HL-60 (cell line): Measurements from ENCODE around the gene ZNF26.

Experiments
- DNase-seq, 2 experiments: peaks; one replicate each; pipeline ENCODE4 v3.0.0-alpha.2; 2010 to 2020; ENCODE audit warnings: low read depth in 1 of 2, low spot score in 1 of 2
- H3K27ac ChIP-seq: fragments of 250-450 bp; sonication (Bioruptor Pico); replicated peaks from 2 replicates; pipeline ENCODE4 v1.5.1; 2020; ENCODE audit warnings: mild to moderate bottlenecking, moderate library complexity
- H3K27me3 ChIP-seq: fragments of 250-450 bp; sonication (Bioruptor Pico); 2 replicates; pipeline ENCODE4 v1.5.1; 2021; ENCODE audit warnings: mild to moderate bottlenecking, moderate library complexity; ENCODE audit not compliant: insufficient read depth, poor library complexity, severe bottlenecking
- H3K4me3 ChIP-seq: replicated peaks from 2 replicates; pipeline ENCODE4 v1.5.1; 2011; ENCODE audit warnings: mild to moderate bottlenecking, control low read depth, low read length; ENCODE audit not compliant: insufficient read depth
- GABPA ChIP-seq: IDR thresholded peaks from 2 replicates; pipeline ENCODE4 v1.6.1; 2012; ENCODE audit warnings: low read depth
- POLR2AphosphoS5 ChIP-seq: IDR thresholded peaks from 2 replicates; pipeline ENCODE4 v1.6.1; 2012; ENCODE audit warnings: low read depth
- SPI1 ChIP-seq: IDR thresholded peaks from 2 replicates; pipeline ENCODE4 v1.6.1; 2012; ENCODE audit warnings: low read depth, mild to moderate bottlenecking, borderline replicate concordance
- TF ChIP-seq, protein P1 (sequence below): IDR thresholded peaks from 2 replicates; pipeline ENCODE4 v1.6.1; 2012; ENCODE audit warnings: low read depth; ENCODE audit not compliant: insufficient replicate concordance
- TF ChIP-seq, protein P2 (sequence below): IDR thresholded peaks from one replicate; pipeline ENCODE4 v1.5.1; 2011; ENCODE audit warnings: low read length, control low read depth, inconsistent platforms; ENCODE audit not compliant: insufficient read depth

The ZNF26 gene

DNA sequence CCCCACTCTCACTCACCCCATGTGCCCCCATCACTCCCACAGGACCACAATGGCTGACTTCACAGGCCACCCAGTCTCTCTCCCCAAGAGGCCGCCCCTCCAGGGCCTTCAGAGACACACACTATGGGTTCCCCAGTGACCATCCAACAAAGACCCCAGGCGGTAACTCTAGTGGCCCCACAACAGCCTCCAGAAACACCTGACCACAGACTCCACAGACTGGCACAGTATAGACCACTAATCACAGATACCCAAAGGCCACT is 33.1 kb upstream of the ZNF26 start:
- no peak overlapping the region for H3K4me3 ChIP-seq
- no peaks in the 10 kb centered on the region for H3K27me3 ChIP-seq
- no peak for DNase-seq
- TF ChIP-seq, protein P1, sequence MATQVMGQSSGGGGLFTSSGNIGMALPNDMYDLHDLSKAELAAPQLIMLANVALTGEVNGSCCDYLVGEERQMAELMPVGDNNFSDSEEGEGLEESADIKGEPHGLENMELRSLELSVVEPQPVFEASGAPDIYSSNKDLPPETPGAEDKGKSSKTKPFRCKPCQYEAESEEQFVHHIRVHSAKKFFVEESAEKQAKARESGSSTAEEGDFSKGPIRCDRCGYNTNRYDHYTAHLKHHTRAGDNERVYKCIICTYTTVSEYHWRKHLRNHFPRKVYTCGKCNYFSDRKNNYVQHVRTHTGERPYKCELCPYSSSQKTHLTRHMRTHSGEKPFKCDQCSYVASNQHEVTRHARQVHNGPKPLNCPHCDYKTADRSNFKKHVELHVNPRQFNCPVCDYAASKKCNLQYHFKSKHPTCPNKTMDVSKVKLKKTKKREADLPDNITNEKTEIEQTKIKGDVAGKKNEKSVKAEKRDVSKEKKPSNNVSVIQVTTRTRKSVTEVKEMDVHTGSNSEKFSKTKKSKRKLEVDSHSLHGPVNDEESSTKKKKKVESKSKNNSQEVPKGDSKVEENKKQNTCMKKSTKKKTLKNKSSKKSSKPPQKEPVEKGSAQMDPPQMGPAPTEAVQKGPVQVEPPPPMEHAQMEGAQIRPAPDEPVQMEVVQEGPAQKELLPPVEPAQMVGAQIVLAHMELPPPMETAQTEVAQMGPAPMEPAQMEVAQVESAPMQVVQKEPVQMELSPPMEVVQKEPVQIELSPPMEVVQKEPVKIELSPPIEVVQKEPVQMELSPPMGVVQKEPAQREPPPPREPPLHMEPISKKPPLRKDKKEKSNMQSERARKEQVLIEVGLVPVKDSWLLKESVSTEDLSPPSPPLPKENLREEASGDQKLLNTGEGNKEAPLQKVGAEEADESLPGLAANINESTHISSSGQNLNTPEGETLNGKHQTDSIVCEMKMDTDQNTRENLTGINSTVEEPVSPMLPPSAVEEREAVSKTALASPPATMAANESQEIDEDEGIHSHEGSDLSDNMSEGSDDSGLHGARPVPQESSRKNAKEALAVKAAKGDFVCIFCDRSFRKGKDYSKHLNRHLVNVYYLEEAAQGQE = no peak
- TF ChIP-seq, protein P2, sequence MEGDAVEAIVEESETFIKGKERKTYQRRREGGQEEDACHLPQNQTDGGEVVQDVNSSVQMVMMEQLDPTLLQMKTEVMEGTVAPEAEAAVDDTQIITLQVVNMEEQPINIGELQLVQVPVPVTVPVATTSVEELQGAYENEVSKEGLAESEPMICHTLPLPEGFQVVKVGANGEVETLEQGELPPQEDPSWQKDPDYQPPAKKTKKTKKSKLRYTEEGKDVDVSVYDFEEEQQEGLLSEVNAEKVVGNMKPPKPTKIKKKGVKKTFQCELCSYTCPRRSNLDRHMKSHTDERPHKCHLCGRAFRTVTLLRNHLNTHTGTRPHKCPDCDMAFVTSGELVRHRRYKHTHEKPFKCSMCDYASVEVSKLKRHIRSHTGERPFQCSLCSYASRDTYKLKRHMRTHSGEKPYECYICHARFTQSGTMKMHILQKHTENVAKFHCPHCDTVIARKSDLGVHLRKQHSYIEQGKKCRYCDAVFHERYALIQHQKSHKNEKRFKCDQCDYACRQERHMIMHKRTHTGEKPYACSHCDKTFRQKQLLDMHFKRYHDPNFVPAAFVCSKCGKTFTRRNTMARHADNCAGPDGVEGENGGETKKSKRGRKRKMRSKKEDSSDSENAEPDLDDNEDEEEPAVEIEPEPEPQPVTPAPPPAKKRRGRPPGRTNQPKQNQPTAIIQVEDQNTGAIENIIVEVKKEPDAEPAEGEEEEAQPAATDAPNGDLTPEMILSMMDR = no peak
- TF ChIP-seq SPI1 = no peak
- no peak for TF ChIP-seq GABPA
- TF ChIP-seq POLR2AphosphoS5 = no peak
- H3K27ac ChIP-seq = no peak overlapping the region

DNA sequence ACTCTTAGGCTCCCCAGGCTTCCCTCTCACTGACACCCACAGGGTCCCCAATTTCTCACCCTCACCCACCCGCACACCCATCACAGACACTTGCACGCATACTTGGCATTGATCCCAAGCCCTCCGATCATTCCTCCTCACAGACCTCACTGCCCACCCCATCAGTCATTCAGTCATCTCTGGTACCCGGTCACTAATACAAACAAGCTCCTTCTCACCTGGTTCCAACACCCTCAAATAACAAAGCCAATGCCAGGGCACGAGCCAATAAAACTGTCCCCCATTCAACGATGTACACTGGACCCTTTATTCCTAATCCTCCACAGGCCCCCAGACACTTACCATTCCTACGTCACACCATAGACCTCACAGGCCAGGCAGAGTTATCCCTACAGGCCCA is 32.4 kb upstream of the ZNF26 start:
- H3K4me3 ChIP-seq = no peak overlapping the region
- no peak overlapping the region for H3K27ac ChIP-seq
- H3K27me3 ChIP-seq = no peaks in the 10 kb centered on the region
- no peak for DNase-seq
- no peak for TF ChIP-seq SPI1
- no peak for TF ChIP-seq GABPA

DNA sequence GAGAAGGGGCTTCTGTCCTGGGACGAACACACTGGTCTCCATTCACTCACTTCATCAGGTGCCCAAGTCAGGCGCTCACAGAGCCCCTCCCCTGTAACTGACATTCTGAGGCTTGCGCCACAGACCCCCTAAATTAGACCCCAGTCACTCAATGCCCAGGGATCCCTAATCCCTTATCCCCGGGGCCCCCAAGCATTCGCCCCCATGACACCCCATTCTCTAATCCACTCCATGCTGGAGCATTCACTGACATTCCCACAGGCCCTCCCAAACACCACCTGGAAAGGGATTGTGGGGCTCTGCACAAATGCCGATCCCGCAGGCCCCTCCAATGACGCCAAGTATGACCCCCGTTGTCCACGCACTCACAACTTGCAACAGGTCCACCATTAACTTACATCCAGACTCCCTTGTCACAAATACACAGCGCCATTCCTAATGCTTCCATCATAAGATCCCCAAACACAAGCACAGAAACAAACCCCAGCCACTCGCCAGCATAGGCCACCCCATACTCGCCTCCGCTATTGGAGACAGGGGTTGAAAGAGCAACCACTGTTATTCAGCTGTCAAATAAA is 31.6 kb upstream of the ZNF26 start:
- H3K27me3 ChIP-seq = no peaks in the 10 kb centered on the region
- TF ChIP-seq, protein P1 = no peak
- no peak for TF ChIP-seq POLR2AphosphoS5
- TF ChIP-seq GABPA = no peak
- TF ChIP-seq, protein P2 = no peak
- no peak for TF ChIP-seq SPI1
- no peak overlapping the region for H3K4me3 ChIP-seq
- H3K27ac ChIP-seq = no peak overlapping the region
- no peak for DNase-seq

DNA sequence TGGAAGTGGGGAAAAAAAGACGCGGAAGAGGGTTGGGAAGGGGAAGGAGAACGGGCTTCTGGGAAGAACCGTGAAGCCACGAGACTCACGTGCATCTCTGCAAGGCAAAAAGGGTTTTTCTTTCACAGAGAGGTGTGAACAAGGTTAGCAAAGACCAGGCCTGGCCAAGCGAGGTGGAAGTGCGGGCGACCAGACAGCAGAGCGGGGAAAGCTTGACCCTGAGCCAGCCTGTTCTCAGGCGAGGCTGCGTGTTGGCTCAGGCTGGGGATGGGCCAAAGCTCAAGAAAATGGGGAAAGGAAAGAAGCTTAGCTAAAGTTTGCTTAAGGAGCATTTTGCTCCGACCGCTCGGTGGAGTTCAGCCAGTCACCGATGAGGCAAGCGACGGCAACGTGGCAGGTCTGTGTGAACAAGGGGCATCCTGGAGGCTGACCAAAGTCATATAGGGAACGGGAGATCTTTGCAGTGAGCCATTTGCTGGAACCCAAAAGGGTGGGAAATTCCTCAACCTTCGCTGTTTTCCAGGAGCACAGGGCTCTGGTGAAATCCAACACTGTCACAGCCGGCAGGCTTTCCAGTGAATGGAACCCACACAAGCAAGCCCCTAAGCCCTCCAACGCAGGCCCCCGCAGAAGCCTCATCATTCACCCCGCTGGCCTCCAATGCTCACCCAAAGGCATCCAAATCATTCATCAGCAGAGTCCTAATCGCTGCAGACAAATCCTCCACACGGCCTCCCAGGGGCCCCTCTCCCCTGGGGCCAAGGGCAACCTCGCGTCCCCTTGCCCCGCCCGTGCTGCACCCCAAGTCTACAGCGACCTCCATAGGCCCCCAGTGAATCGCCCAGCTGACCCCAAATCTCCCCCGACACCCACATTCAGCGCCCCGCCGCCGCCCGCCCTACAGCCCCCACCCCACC is 30.8 kb upstream of the ZNF26 start:
- TF ChIP-seq GABPA = no peak
- Histone ChIP-seq H3K4me3 (peak overlapping the region; percentile 70), H3K27ac (peak overlapping the region; percentile 72), H3K27me3 (no peaks in the 10 kb centered on the region)
- DNase-seq = peak; percentile 16 to 35
